H9 (cell line): ENCODE data around the gene DLG1. TPM values are rescaled to one million over a fixed set of nuclear protein-coding genes. Genes with fewer than 3 reads are reported as not detected.
A peak's percentile ranks its signal among the peaks of the same experiment; 100 is the strongest.

ENCODE experiments used
- DNase-seq: peaks from one replicate; pipeline ENCODE4 v3.0.0-alpha.2; 2017
- H2AFZ ChIP-seq: one replicate; pipeline ENCODE4 v1.6.1; 2013; ENCODE audit warnings: mild to moderate bottlenecking, low read length, control low read depth, moderate library complexity
- H2AK5ac ChIP-seq: 2 replicates; pipeline ENCODE4 v1.6.1; 2013; ENCODE audit warnings: low read length, control low read depth, mixed read lengths; ENCODE audit not compliant: insufficient read length
- H2BK120ac ChIP-seq: one replicate; pipeline ENCODE4 v1.6.1; 2013; ENCODE audit warnings: low read depth, mild to moderate bottlenecking, low read length, control low read depth, inconsistent platforms; ENCODE audit not compliant: poor library complexity, severe bottlenecking
- H2BK12ac ChIP-seq: 2 replicates; pipeline ENCODE4 v1.6.1; 2013; ENCODE audit warnings: low read length, control low read depth, mixed read lengths, low read depth; ENCODE audit not compliant: insufficient read length
- H2BK15ac ChIP-seq: 2 replicates; pipeline ENCODE4 v1.6.1; 2013; ENCODE audit warnings: low read depth, low read length, control low read depth
- H2BK20ac ChIP-seq: one replicate; pipeline ENCODE4 v1.6.1; 2013; ENCODE audit warnings: low read depth, mild to moderate bottlenecking, low read length, control low read depth, inconsistent platforms; ENCODE audit not compliant: poor library complexity, severe bottlenecking
- H2BK5ac ChIP-seq: 2 replicates; pipeline ENCODE4 v1.6.1; 2013; ENCODE audit warnings: low read length, control low read depth, mixed read lengths; ENCODE audit not compliant: insufficient read length
- H3K14ac ChIP-seq: 2 replicates; pipeline ENCODE4 v1.6.1; 2013; ENCODE audit warnings: low read length, control low read depth; ENCODE audit not compliant: insufficient read depth
- H3K18ac ChIP-seq: 2 replicates; pipeline ENCODE4 v1.6.1; 2013; ENCODE audit warnings: low read depth, mild to moderate bottlenecking, mixed read lengths, low read length, control low read depth; ENCODE audit not compliant: insufficient read length
- H3K23ac ChIP-seq: 2 replicates; pipeline ENCODE4 v1.6.1; 2013; ENCODE audit warnings: low read length, control low read depth, mixed read lengths, low read depth; ENCODE audit not compliant: insufficient read length
- H3K23me2 ChIP-seq: 2 replicates; pipeline ENCODE4 v1.6.1; 2013; ENCODE audit warnings: low read depth, mild to moderate bottlenecking, mixed read lengths, low read length, control low read depth; ENCODE audit not compliant: insufficient read length, poor library complexity, severe bottlenecking
- H3K27ac ChIP-seq: 2 replicates; pipeline ENCODE4 v1.5.1; 2013; ENCODE audit warnings: low read length, control low read depth, mixed read lengths, low read depth; ENCODE audit not compliant: insufficient read length
- H3K27me3 ChIP-seq: 2 replicates; pipeline ENCODE4 v1.6.1; 2013; ENCODE audit warnings: low read length, control low read depth, inconsistent platforms; ENCODE audit not compliant: insufficient read depth
- H3K4ac ChIP-seq: 2 replicates; pipeline ENCODE4 v1.6.1; 2013; ENCODE audit warnings: low read depth, mild to moderate bottlenecking, control low read depth, inconsistent platforms, low read length, moderate library complexity
- H3K4me1 ChIP-seq: 2 replicates; pipeline ENCODE4 v1.6.1; 2013; ENCODE audit warnings: low read length, control low read depth, inconsistent platforms; ENCODE audit not compliant: insufficient read depth
- H3K4me2 ChIP-seq: 2 replicates; pipeline ENCODE4 v1.6.1; 2013; ENCODE audit warnings: low read length, control low read depth, mixed read lengths; ENCODE audit not compliant: insufficient read length, insufficient read depth
- H3K56ac ChIP-seq: 2 replicates; pipeline ENCODE4 v1.6.1; 2013; ENCODE audit warnings: low read depth, mild to moderate bottlenecking, mixed read lengths, low read length, control low read depth; ENCODE audit not compliant: insufficient read length
- H3K79me1 ChIP-seq: 2 replicates; pipeline ENCODE4 v1.6.1; 2013; ENCODE audit warnings: low read depth, mild to moderate bottlenecking, moderate library complexity, low read length, control low read depth, inconsistent platforms; ENCODE audit not compliant: insufficient read depth, poor library complexity, severe bottlenecking
- H3K79me2 ChIP-seq: 2 replicates; pipeline ENCODE4 v1.6.1; 2013; ENCODE audit warnings: low read length, control low read depth, inconsistent platforms; ENCODE audit not compliant: insufficient read depth
- H3K9ac ChIP-seq: 2 replicates; pipeline ENCODE4 v1.6.1; 2013; ENCODE audit warnings: low read length, control low read depth, mixed read lengths; ENCODE audit not compliant: insufficient read length; ENCODE audit errors: extremely low read depth
- H3K9me3 ChIP-seq: one replicate; pipeline ENCODE4 v1.6.1; 2013; ENCODE audit warnings: low read depth, low read length, inconsistent platforms; ENCODE audit not compliant: control insufficient read depth
- H3T11ph ChIP-seq: one replicate; pipeline ENCODE4 v1.6.1; 2013; ENCODE audit warnings: mild to moderate bottlenecking, low read length, control low read depth, inconsistent platforms
- H4K20me1 ChIP-seq: one replicate; pipeline ENCODE4 v1.6.1; 2013; ENCODE audit not compliant: control insufficient read depth, insufficient read length, insufficient read depth
- H4K5ac ChIP-seq: 2 replicates; pipeline ENCODE4 v1.6.1; 2013; ENCODE audit warnings: low read depth, mild to moderate bottlenecking, mixed read lengths, low read length, control low read depth; ENCODE audit not compliant: insufficient read length
- H4K8ac ChIP-seq: replicated peaks from 2 replicates; pipeline ENCODE4 v1.6.1; 2013; ENCODE audit warnings: low read length, control low read depth, mixed read lengths, low read depth; ENCODE audit not compliant: insufficient read length
- H4K91ac ChIP-seq: 2 replicates; pipeline ENCODE4 v1.6.1; 2013; ENCODE audit warnings: low read depth, mild to moderate bottlenecking, moderate library complexity, mixed read lengths, low read length, control low read depth; ENCODE audit not compliant: insufficient read length
- H3K27ac Mint-ChIP-seq, 3 experiments: 2 replicates in 2 of 3; 3 replicates in 1 of 3; pipeline ENCODE4 v1.8.0; 2020 to 2021; ENCODE audit warnings: mixed read lengths in 3 of 3, mild to moderate bottlenecking in 1 of 3, moderate library complexity in 1 of 3
- H3K27me3 Mint-ChIP-seq: 2 replicates; pipeline ENCODE4 v1.8.0; 2021; ENCODE audit warnings: low read depth, mild to moderate bottlenecking, moderate library complexity, mixed read lengths
- H3K36me3 Mint-ChIP-seq, 3 experiments: 2 replicates in 2 of 3; 3 replicates in 1 of 3; pipeline ENCODE4 v1.8.0; 2020 to 2021; ENCODE audit warnings: low read depth in 3 of 3, mixed read lengths in 3 of 3; ENCODE audit not compliant: insufficient read depth in 1 of 3
- H3K4me1 Mint-ChIP-seq, 2 experiments: 2 replicates each; pipeline ENCODE4 v1.8.0; 2020; ENCODE audit warnings: mixed read lengths in 2 of 2
- H3K4me3 Mint-ChIP-seq, 2 experiments: 2 replicates in 1 of 2; 3 replicates in 1 of 2; pipeline ENCODE4 v1.8.0; 2020 to 2021; ENCODE audit warnings: mild to moderate bottlenecking in 2 of 2, mixed read lengths in 2 of 2, moderate library complexity in 1 of 2
- H3K9me3 Mint-ChIP-seq, 2 experiments: 2 replicates in 1 of 2; 3 replicates in 1 of 2; pipeline ENCODE4 v1.8.0; 2020; ENCODE audit warnings: mild to moderate bottlenecking in 2 of 2, mixed read lengths in 2 of 2, moderate library complexity in 1 of 2
- WGBS: extraction: QIAGEN DNeasy Blood & Tissue Kit; methylation state at CpG from one replicate; pipeline ENCODE4 v1.1.7; 2013; ENCODE audit warnings: missing lambda C conversion rate, low lambda C conversion rate, mixed read lengths; ENCODE audit not compliant: insufficient read length; ENCODE audit errors: extremely low coverage; 5-methylcytosine and 5-hydroxymethylcytosine counted together
- total RNA-seq: library from RNA; stranded (reverse); gene quantifications from 2 replicates; pipeline ENCODE4 v1.2.1, GENCODE V29; 2021
- TF ChIP-seq, protein P1 (sequence below): fragments of 200-600 bp; sonication (generic); conservative IDR thresholded peaks from 3 replicates; pipeline ENCODE4 v1.8.0; 2021; ENCODE audit warnings: antibody characterized with exemption, mild to moderate bottlenecking

Gene DLG1
- total RNA-seq, 1 experiment from 2014 or later, result 84.1 TPM

DNA sequence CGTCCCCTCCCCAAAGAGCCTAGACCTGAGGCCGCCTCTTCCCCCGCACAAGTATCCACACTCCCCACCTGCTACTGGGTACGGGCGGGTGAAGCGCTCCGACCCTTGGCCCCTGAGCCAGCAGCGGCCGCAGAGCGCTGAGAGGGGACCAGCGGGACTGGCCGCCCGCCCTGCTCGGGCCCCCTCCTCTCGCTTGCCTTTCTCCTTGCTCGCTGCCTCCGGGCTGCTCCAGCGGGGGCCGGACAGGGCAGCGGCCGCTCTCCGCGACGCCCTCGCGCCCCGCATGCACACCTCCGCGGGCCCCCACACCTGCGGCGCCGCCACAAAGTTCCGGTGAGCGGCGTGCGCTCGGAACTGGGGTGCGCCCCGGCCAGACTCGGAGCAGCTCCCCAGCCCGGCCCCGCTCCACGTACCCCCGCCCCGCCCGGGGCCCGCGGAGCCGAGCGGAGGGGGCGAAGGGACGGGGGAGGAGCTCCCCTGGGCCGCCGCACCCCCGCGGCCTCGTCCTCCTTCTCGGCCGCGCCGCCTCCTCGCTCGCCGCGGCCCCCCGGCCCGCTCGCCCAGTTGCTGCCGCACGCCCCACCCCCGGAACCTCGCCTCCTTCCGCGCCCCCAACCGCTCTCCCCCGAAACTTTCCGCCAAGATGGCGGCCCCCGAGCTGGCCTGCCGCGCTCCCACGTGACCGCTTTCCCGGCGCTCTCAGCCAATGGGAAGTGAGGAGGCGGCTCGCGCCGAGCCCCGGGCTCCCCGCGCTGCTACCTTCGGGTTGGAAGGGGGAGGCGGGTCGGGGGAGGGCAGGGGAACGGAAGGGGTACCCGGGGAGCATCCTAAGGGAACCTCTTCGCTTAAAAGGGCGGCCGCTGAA lies 704 bp downstream of the DLG1 start:
- no peak overlapping the region for H2AFZ ChIP-seq
- peaks cover 3% of the 10 kb centered on the region; the same call in 1 of the 2 replicates for H3K79me2 ChIP-seq
- H3K23me2 ChIP-seq, result peaks cover 12% of the 10 kb centered on the region
- peak; percentile 92 for DNase-seq
- Mint-ChIP-seq H3K4me3 (peak overlapping the region; percentile 90 to 91), H3K27me3 (peaks cover 9% of the 10 kb centered on the region), H3K4me1 (peaks cover 18 to 21% of the 10 kb centered on the region in 2 experiments), H3K36me3 (peaks cover 4 to 32% (median 14%) of the 10 kb centered on the region in 3 experiments; a peak in 6 of 7 replicates), H3K27ac (peak overlapping the region; percentile 81 to 95 (median 85); a peak in 4 of 7 replicates), H3K9me3 (no peaks in the 10 kb centered on the region)
- no peak overlapping the region for H2BK120ac ChIP-seq
- H3K79me1 ChIP-seq, result peaks cover 2% of the 10 kb centered on the region
- WGBS, result no CpG with 5 or more reads among the region's 100 CpGs
- H4K20me1 ChIP-seq, result no peaks in the 10 kb centered on the region
- no peak overlapping the region for H4K91ac ChIP-seq
- H2BK20ac ChIP-seq, result no peak overlapping the region
- peak overlapping the region; percentile 94 for H3K4me2 ChIP-seq
- no peak overlapping the region for H2BK15ac ChIP-seq
- peak overlapping the region; percentile 89 for H3K14ac ChIP-seq
- H3K18ac ChIP-seq, result peak overlapping the region; percentile 79
- peak overlapping the region; percentile 42 for H3K27ac ChIP-seq
- no peak overlapping the region for H3T11ph ChIP-seq
- H4K5ac ChIP-seq, result no peak overlapping the region
- TF ChIP-seq, protein P1, sequence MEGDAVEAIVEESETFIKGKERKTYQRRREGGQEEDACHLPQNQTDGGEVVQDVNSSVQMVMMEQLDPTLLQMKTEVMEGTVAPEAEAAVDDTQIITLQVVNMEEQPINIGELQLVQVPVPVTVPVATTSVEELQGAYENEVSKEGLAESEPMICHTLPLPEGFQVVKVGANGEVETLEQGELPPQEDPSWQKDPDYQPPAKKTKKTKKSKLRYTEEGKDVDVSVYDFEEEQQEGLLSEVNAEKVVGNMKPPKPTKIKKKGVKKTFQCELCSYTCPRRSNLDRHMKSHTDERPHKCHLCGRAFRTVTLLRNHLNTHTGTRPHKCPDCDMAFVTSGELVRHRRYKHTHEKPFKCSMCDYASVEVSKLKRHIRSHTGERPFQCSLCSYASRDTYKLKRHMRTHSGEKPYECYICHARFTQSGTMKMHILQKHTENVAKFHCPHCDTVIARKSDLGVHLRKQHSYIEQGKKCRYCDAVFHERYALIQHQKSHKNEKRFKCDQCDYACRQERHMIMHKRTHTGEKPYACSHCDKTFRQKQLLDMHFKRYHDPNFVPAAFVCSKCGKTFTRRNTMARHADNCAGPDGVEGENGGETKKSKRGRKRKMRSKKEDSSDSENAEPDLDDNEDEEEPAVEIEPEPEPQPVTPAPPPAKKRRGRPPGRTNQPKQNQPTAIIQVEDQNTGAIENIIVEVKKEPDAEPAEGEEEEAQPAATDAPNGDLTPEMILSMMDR, result no peak
- H2BK12ac ChIP-seq, result peak overlapping the region; percentile 28
- no peak overlapping the region for H3K56ac ChIP-seq
- no peak overlapping the region for H2AK5ac ChIP-seq
- no peaks in the 10 kb centered on the region for H3K27me3 ChIP-seq
- no peaks in the 10 kb centered on the region for H3K4me1 ChIP-seq
- no peak overlapping the region for H2BK5ac ChIP-seq
- no peaks in the 10 kb centered on the region for H3K9me3 ChIP-seq
- no peak overlapping the region for H3K23ac ChIP-seq
- H3K4ac ChIP-seq, result no peak overlapping the region; the same call in 1 of the 2 replicates
- peak overlapping the region; percentile 84 for H3K9ac ChIP-seq
- H4K8ac ChIP-seq, result no peak overlapping the region
